Calu3 (cell line): ENCODE data around the gene ARHGEF4. TPM values are rescaled to one million over a fixed set of nuclear protein-coding genes. Genes with fewer than 3 reads are reported as not detected.

ENCODE experiments used
- BruUV-seq: library from RNA; stranded (reverse); fragments of 400-500 nt; replicated peaks from 2 replicates; lab custom pipeline; 2021; lab: Mats Ljungman, UMichigan
- CTCF ChIA-PET: fragments of 300-600 bp; sonication (Branson Sonifier 250); formaldehyde crosslinking; loops from one replicate; lab custom pipeline; 2022; ENCODE audit warnings: antibody characterized with exemption; lab: Charles Lee
- DNase-seq: peaks from one replicate; pipeline ENCODE4 v3.0.0; 2022
- H3K27ac Mint-ChIP-seq: one replicate; pipeline ENCODE4 v1.8.0; 2022; ENCODE audit warnings: mixed read lengths; ENCODE audit not compliant: unreplicated experiment
- H3K27me3 Mint-ChIP-seq: one replicate; pipeline ENCODE4 v1.8.0; 2022; ENCODE audit warnings: mixed read lengths; ENCODE audit not compliant: unreplicated experiment
- H3K36me3 Mint-ChIP-seq: one replicate; pipeline ENCODE4 v1.8.0; 2022; ENCODE audit warnings: mild to moderate bottlenecking, moderate library complexity, mixed read lengths; ENCODE audit not compliant: insufficient read depth, unreplicated experiment
- H3K4me1 Mint-ChIP-seq: one replicate; pipeline ENCODE4 v1.8.0; 2022; ENCODE audit warnings: mild to moderate bottlenecking, low read depth, mixed read lengths; ENCODE audit not compliant: unreplicated experiment
- H3K4me3 Mint-ChIP-seq: one replicate; pipeline ENCODE4 v1.8.0; 2022; ENCODE audit warnings: mild to moderate bottlenecking, low read depth, moderate library complexity, mixed read lengths; ENCODE audit not compliant: unreplicated experiment
- H3K9me3 Mint-ChIP-seq: one replicate; pipeline ENCODE4 v1.8.0; 2022; ENCODE audit warnings: low read depth, mixed read lengths; ENCODE audit not compliant: unreplicated experiment
- CTCF ChIP-seq: fragments of 200-600 bp; IDR thresholded peaks from one replicate; pipeline ENCODE4 v1.8.0; 2022; ENCODE audit warnings: antibody characterized with exemption; ENCODE audit not compliant: unreplicated experiment
- intact Hi-C: fragments of 100-400 bp; cut with micrococcal nuclease; formaldehyde crosslinking; loops from one replicate; pipeline ENCODE4 v1.10.0; 2022; ENCODE audit not compliant: unreplicated experiment
- total RNA-seq: library from RNA; stranded (reverse); gene quantifications from 2 replicates; pipeline ENCODE4 v1.2.3, GENCODE V29; 2022

The ARHGEF4 gene
- total RNA-seq, 1 experiment from 2014 or later: 8.8 TPM

GRCh38 chr2:131050896-131051295 is 214.2 kb downstream of the ARHGEF4 start:
- Mint-ChIP-seq H3K9me3 (no peaks in the 10 kb centered on the region), H3K4me1 (no peaks in the 10 kb centered on the region), H3K36me3 (peaks cover 82% of the 10 kb centered on the region), H3K27ac (no peak overlapping the region), H3K27me3 (no peaks in the 10 kb centered on the region), H3K4me3 (no peak overlapping the region)
- no TSS peak for BruUV-seq
- CTCF ChIA-PET: interaction anchor here (0.6 kb wide), 1 partner anchor 1556 kb away, joined by 3 read pairs; no protein-coding TSS in a partner anchor
- DNase-seq: no peak
- intact Hi-C loops: no loop called here
- TF ChIP-seq CTCF: no peak

- DNase-seq: no peak
- H3K4me1 Mint-ChIP-seq: no peaks in the 10 kb centered on the region
- CTCF ChIA-PET: no interaction called here
- intact Hi-C loops: no loop called here
- no peak overlapping the region for H3K4me3 Mint-ChIP-seq
- peaks cover 73% of the 10 kb centered on the region for H3K36me3 Mint-ChIP-seq
- no TSS peak for BruUV-seq
- no peaks in the 10 kb centered on the region for H3K9me3 Mint-ChIP-seq
- H3K27me3 Mint-ChIP-seq: no peaks in the 10 kb centered on the region
- no peak for TF ChIP-seq CTCF
- H3K27ac Mint-ChIP-seq: no peak overlapping the region
Observed at GRCh38 chr2:131052741-131053263, 216.1 kb downstream of the ARHGEF4 start.

- H3K27ac Mint-ChIP-seq: no peak overlapping the region
- H3K27me3 Mint-ChIP-seq: no peaks in the 10 kb centered on the region
- no peaks in the 10 kb centered on the region for H3K4me1 Mint-ChIP-seq
- no peaks in the 10 kb centered on the region for H3K9me3 Mint-ChIP-seq
- BruUV-seq: no TSS peak
- H3K4me3 Mint-ChIP-seq: no peak overlapping the region
- CTCF ChIA-PET: no interaction called here
- DNase-seq: no peak
- peaks cover 69% of the 10 kb centered on the region for H3K36me3 Mint-ChIP-seq
- TF ChIP-seq CTCF: no peak
- intact Hi-C loops: no loop called here
Observed at GRCh38 chr2:131054488-131054887, 217.8 kb downstream of the ARHGEF4 start.

GRCh38 chr2:131055169-131056065 is 218.7 kb downstream of the ARHGEF4 start:
- DNase-seq: no peak
- TF ChIP-seq CTCF: no peak
- Mint-ChIP-seq H3K4me1 (no peaks in the 10 kb centered on the region), H3K27ac (no peak overlapping the region), H3K9me3 (no peaks in the 10 kb centered on the region), H3K4me3 (no peak overlapping the region), H3K27me3 (no peaks in the 10 kb centered on the region), H3K36me3 (peaks cover 63% of the 10 kb centered on the region)
- intact Hi-C loops: no loop called here
- CTCF ChIA-PET: no interaction called here
- no TSS peak for BruUV-seq
